Right atrium auricular region (tissue), 2 donors: Measurements from ENCODE around the gene RNF214. TPM values are rescaled to one million over a fixed set of nuclear protein-coding genes. Genes with fewer than 3 reads are reported as not detected.

Source experiments
- DNase-seq: peaks from one replicate; pipeline ENCODE4 v3.0.0-alpha.2; 2019; ENCODE audit warnings: low spot score
- H3K27ac ChIP-seq, 2 donors: fragments of 200-600 bp; sonication (generic); 1 replicate in 1 of 2; 2 replicates in 1 of 2; pipeline ENCODE4 v1.5.1; 2016 to 2019
- H3K27me3 ChIP-seq, 2 donors: fragments of 200-600 bp; sonication (generic); one replicate each; pipeline versions ENCODE4 v1.5.1 to v1.6.0; 2017 to 2019
- H3K36me3 ChIP-seq: fragments of 200-600 bp; sonication (generic); one replicate; pipeline ENCODE4 v1.5.1; 2016
- H3K4me1 ChIP-seq, 2 donors: fragments of 200-600 bp; sonication (generic); one replicate each; pipeline versions ENCODE4 v1.5.1 to v1.6.0; 2017 to 2019
- H3K4me3 ChIP-seq, 2 donors: fragments of 200-600 bp; sonication (generic); 1 replicate in 1 of 2; 2 replicates in 1 of 2; pipeline ENCODE4 v1.5.1; 2017 to 2019; ENCODE audit warnings: mild to moderate bottlenecking in 1 of 2, moderate library complexity in 1 of 2
- H3K9me3 ChIP-seq, 2 donors: fragments of 200-600 bp; sonication (generic); one replicate each; pipeline ENCODE4 v1.5.1; 2019
- CTCF ChIP-seq, 2 donors: fragments of 200-600 bp; sonication (generic); IDR thresholded peaks; one replicate each; pipeline ENCODE4 v1.5.1; 2019; ENCODE audit warnings: antibody characterized with exemption in 2 of 2
- total RNA-seq, 2 donors: library from RNA; depleted of rRNA; stranded (reverse); fragments of >200 nt; gene quantifications; one replicate each; pipeline ENCODE4 v1.1.0, GENCODE V29; 2016

Gene RNF214
- total RNA-seq, 2 donors from 2014 or later, result 11.0 to 11.5 TPM

- peak overlapping the region; percentile 97 for H3K27ac ChIP-seq
- TF ChIP-seq CTCF (IDR thresholded peaks at IDR 0.05), result no peak
- H3K9me3 ChIP-seq, result no peaks in the 10 kb centered on the region
- H3K4me1 ChIP-seq, result peaks cover 0 to 34% of the 10 kb centered on the region in 2 donors
- peak overlapping the region; percentile 67 to 97 for H3K4me3 ChIP-seq
- H3K36me3 ChIP-seq, result peaks cover 24% of the 10 kb centered on the region
- H3K27me3 ChIP-seq, result no peaks in the 10 kb centered on the region
- DNase-seq, result peak; percentile 59
These were observed 489 bp downstream of the RNF214 start for GRCh38 chr11:117232911-117233409.

- Histone ChIP-seq H3K4me3 (no peak overlapping the region), H3K9me3 (no peaks in the 10 kb centered on the region), H3K4me1 (peaks cover 0 to 13% of the 10 kb centered on the region in 2 donors), H3K27me3 (no peaks in the 10 kb centered on the region), H3K27ac (no peak overlapping the region), H3K36me3 (peaks cover 34% of the 10 kb centered on the region)
- no peak for TF ChIP-seq CTCF (IDR thresholded peaks at IDR 0.05)
- peak; percentile 5 for DNase-seq
These were observed 5.8 kb downstream of the RNF214 start for GRCh38 chr11:117238221-117238620.

- Histone ChIP-seq H3K4me3 (no peak overlapping the region), H3K27me3 (no peaks in the 10 kb centered on the region), H3K9me3 (no peaks in the 10 kb centered on the region), H3K36me3 (peaks cover 42% of the 10 kb centered on the region), H3K4me1 (peaks cover 0 to 2% of the 10 kb centered on the region in 2 donors), H3K27ac (no peak overlapping the region)
- no peak for TF ChIP-seq CTCF (IDR thresholded peaks at IDR 0.05)
- DNase-seq, result no peak
These were observed 6.8 kb downstream of the RNF214 start for GRCh38 chr11:117239295-117239694.

GRCh38 chr11:117248341-117248740 lies 15.9 kb downstream of the RNF214 start:
- H3K4me1 ChIP-seq, result no peaks in the 10 kb centered on the region
- no peaks in the 10 kb centered on the region for H3K9me3 ChIP-seq
- no peak overlapping the region for H3K27ac ChIP-seq
- H3K36me3 ChIP-seq, result peaks cover 52% of the 10 kb centered on the region
- DNase-seq, result no peak
- no peak overlapping the region for H3K4me3 ChIP-seq
- H3K27me3 ChIP-seq, result no peaks in the 10 kb centered on the region
- TF ChIP-seq CTCF (IDR thresholded peaks at IDR 0.05), result no peak

GRCh38 chr11:117249571-117249970 lies 17.1 kb downstream of the RNF214 start:
- Histone ChIP-seq H3K9me3 (no peaks in the 10 kb centered on the region), H3K4me1 (no peaks in the 10 kb centered on the region), H3K27ac (no peak overlapping the region), H3K36me3 (peaks cover 41% of the 10 kb centered on the region), H3K27me3 (no peaks in the 10 kb centered on the region), H3K4me3 (no peak overlapping the region)
- DNase-seq, result no peak
- no peak for TF ChIP-seq CTCF (IDR thresholded peaks at IDR 0.05)

- peaks cover 22% of the 10 kb centered on the region for H3K36me3 ChIP-seq
These were observed 19.0 kb downstream of the RNF214 start for GRCh38 chr11:117251506-117251905.

More at GRCh38 chr11:117251506-117251905, 19.0 kb downstream of the RNF214 start:
- no peak overlapping the region for H3K27ac ChIP-seq
- no peaks in the 10 kb centered on the region for H3K27me3 ChIP-seq
- H3K4me1 ChIP-seq, result no peaks in the 10 kb centered on the region
- no peak for TF ChIP-seq CTCF (IDR thresholded peaks at IDR 0.05)
- H3K9me3 ChIP-seq, result no peaks in the 10 kb centered on the region
- DNase-seq, result no peak
- H3K4me3 ChIP-seq, result no peak overlapping the region
